NCI-H1092 (cell line): Measurements from ENCODE around the gene ATG7.
"Not testable (repeated sequence)": the region's sequence is repeated elsewhere in the genome, so short reads cannot be mapped to it uniquely, and the experiment has no call there.

Experiments
- DNase-seq: peaks from one replicate; lab custom pipeline; 2025; lab: John Stamatoyannopoulos, UW

Gene ATG7

DNA sequence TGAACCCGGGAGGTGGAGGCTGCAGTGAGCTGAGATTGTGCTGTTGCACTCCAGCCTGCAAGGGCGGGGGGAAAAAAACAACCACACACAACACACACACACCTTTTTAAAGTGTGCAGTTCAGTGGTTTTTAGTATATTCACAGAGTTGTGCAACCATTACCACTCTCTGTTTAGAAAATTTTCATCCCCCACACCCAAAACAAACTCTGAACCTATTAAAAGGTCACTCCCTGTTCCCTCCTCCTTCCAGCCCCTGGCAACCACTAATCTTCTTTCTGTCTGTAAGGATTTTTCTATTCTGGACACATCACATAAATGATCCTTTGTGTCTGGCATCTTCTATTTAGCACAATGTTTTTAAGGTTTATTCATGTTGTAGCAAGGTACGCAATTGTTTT is 159.1 kb downstream of the ATG7 start:
- DNase-seq = no peak

DNA sequence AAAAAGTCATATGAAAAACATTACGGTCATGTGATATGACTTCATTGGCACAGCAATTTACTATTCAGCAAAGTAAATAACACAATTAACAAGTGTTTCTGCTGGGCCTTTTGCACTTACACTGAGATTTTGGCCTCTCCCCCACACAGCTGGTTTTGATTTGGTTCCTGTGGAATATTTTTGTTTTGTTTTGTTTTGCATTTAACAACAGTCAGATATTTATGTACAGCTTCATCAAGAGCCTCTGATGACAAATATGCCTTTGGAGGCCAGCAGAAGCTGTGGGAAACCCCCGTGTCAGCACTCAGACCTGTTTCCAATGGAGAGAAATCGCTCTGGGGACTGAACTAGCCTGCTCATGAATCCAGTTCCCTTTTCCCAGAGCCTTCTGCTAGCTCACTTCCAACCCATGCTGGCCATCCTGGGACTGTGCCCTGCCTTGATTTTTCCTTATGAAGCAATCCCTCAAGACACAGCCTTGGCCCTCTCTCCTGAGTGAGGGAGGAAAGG is 161.9 kb downstream of the ATG7 start:
- DNase-seq = no peak

DNA sequence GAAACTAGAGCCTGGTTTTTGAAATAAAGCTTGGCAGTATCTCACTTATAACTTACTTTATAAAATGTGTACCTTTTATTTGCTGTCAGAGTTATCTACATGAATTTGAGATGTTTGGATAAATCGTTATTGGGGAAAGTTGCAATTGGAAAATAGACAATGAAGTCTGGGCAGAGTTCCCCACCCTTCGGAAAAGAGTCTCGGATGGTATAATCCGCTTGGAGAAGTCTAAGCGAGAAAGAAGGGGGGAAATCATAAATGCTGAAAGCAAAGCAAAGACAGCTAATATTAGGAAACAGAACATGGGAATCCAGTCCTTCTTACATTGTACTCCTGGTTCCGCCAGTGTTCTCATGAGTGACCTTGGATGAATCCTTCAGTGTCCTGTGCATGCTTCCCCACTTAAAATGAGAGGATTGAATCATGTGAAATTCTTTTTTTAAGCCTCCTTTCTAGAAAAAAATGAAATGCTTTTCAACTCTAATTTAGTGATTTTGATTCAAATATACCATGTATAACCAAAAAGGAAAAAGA is 162.4 kb downstream of the ATG7 start:
- no peak for DNase-seq

DNA sequence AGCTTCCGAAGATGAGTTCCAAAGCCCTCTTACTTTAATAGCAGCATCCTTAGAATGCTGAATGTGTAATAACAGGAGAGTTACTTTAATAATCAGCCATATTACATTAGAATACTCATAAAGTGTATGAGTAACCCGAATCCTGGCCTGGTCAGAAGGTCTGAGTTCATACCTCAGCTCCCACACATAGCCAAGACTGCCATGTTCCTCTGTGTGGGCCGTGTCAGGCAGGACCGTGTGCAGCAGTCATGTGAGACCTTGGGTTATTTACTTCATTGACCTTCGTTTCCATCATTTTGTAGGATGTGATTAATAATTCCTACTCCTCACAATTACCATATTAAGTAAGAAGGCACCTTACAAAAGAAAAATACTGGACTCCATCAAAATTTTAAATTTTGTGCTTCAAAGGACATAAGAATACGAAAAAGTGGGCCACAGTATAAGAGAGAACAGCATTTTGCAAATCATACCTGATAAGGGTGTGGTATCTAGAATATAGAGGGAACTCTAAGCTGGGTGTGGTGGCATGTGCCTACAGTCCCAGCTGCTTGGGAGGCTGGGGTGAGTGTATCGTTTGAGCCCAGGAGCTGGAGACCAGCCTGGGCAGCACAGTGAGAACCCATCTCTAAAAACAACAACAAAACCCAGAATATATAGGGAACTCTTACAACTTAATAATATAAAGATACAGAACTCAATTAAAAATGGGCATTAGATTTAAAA is 163.4 kb downstream of the ATG7 start:
- DNase-seq = no peak

DNA sequence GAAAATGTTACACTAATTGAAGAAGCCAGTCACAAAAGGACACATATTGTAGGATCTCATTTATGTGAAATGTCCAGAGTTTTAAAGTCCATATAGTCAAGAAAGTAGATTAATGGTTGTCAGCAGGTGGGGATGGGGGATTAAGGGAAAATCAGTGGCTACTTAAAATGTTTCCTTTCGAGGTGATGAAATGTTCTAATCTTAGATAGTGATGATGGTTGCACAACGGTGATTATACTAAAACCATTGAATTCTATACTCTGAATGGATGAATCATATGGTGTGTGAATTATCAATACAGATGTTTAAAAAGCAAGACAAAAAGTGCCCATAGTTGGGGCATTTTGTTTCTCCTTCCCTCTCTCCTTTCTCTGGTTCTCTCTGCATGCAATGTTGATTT is 164.6 kb downstream of the ATG7 start:
- DNase-seq = no peak

DNA sequence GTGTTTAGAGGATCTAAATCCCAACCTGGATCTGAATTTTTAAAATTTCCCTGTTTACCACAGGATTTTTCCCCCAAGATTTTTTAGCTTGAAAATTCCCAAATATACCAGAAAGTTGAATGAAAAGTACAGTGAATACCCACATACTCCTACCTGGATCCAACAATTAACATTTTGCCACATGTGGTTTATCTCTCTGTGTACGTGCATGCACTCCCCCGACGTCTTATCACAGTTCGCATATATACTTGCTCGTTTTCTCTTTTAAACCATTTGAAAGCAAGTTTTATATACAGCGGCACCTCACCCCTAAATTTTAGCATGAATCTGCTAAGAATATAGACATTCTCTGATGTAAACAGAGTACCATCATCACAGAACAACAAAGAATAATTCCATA is 165.3 kb downstream of the ATG7 start:
- no peak for DNase-seq

DNA sequence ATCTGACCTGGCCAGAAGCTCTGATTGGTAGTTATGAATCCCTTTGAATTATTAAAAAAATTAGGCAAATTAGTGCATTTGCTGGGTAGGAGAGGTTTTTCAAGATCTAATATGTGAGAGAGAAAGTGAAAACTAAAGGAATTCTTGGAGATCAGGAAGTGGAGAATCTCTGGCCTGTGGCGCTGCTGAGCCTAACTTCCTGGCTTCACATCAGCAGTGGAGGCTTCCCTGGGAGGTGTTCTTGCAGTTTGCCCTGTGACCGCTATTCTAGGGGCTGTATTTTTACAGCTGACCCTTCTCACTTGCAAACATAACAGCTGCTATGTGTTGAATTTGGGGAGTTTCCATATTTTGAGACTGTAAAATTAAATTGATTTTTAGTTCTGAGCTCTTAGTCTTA is 166.4 kb downstream of the ATG7 start:
- no peak for DNase-seq

DNA sequence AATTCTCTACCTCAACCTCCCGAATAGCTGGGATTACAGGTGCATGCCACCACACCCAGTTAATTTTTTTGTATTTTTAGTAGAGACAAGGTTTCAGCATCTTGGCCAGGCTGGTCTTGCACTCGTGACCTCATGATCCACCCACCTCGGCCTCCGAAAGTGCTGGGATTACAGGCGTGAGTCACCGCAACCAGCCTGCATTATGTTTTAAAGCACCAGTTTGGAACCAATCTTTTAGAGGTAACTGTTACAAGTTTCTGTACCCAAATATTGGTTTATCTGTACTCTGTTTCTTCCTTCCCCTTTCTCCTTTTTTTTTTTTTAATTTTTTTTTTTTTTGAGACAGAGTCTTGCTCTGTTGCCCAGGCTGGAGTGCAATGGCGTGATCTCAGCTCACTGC is 169.1 kb downstream of the ATG7 start:
- DNase-seq = not testable (repeated sequence)

DNA sequence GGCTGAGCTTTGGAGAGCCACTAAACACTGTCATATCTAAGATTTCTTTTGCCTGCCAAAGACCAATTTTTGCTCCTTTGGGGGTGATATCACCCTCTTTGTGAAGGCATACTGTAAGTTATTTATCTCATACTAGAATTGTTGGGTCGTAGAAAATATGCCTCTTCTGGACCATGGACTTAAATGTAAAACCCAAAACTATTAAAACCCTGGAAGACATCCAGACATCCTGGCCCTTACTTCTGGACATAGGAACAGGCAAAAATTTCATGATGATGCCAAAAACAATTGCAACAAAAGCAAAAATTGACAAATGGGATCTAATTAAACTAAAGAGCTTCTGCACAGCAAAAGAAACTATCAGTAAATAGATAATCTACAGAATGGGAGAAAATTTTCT is 172.2 kb downstream of the ATG7 start:
- DNase-seq = no peak

DNA sequence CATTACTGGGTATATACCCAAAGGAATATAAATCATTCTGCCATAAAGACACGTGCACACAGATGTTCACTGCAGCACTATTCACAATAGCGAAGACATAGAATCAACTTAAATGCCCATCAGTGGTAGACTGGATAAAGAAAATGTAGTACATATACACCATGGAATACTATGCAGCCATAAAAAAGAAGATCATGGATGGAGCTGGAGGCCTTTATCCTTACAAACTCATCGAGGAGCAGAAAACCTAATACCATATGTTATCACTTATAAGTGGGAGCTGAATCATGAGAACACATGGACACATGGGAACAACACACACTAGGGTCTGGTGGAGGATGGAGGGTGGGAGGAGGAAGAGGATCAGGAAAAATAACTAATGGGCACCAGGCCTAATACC is 173.0 kb downstream of the ATG7 start:
- not testable (repeated sequence) for DNase-seq

DNA sequence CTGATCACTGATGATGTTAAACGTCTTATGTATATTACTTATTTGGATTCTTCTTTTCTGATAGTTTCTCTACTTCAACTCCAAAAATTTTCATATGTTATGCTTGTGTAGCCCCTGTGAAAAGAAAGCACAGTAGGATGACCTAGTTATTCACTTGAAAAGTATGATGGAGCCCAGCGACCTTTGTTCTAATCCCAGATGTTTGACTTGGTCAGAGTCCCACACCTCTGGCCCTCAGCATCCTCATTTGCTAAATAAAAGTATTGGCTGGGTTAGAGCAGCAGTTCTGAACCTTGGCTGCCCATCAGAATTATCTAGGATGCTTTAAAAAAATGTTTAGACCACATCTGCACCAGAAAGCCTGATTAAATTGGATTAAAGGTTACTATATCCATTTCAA is 173.7 kb downstream of the ATG7 start:
- no peak for DNase-seq

DNA sequence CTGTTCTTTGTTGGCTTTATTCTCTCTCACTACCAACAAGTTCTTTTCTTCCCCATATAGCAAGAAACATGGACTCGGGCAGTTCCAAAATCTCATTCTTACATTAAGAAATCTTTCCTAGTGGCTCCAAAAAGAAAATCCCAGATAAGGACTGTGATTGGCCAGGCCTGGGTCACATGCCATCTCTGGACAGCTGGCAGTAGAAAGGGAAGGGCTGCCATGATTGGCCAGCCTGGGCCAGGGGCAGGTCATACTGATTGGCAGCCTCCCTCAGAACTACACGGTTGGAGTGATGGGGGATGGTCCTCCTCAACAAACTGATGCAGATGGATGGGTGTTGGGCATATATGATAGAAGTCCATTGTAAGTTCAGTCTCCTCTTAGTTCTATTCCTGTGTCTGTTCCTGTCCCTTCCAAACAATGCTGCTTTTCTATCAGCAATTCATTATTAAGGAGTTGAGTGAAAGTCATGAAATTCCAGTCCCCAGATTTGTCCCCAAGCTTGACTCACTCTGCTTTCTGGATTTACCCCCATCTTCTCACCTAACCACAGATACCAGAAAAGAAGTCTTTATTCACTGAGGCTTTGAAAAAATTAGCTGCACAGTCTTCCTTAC is 175.5 kb downstream of the ATG7 start:
- DNase-seq = no peak

DNA sequence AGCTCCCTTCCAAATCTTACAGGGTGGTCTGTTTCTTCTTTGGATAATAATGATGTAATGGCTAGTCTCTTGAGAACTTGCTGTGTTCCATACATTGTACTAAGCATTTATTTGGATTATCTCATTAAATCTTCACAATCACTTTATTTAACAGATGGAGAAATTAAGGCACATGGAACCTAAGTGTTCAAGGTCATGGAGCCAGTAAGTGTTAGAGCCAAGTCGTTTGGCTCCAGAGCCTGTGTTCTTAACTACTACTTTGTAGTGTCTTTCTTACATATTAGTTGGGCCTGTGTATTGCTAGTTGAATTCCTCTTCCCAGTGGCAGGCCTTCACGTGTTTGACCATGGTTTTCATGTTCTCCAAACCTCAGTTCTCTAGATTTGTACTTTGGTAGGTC is 177.8 kb downstream of the ATG7 start:
- DNase-seq = no peak

DNA sequence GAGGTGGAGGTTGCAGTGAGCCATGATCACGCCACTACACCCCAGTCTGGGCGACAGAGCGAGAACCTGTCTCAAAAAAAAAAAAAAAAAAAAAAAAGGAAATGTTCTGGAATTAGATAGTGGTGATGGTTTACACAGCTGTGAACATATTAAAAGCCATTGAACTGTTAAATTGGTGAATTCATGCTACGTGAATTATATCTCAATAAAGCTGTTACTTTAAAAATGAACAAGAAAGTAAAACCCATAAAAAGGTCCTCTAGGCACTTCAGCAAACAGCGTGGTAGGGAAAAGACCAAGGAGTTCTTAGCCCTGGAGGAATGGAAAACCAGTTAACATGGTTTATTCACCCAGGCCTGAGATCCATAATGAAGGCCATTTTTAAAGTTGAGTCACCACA is 180.1 kb downstream of the ATG7 start:
- DNase-seq = no peak

DNA sequence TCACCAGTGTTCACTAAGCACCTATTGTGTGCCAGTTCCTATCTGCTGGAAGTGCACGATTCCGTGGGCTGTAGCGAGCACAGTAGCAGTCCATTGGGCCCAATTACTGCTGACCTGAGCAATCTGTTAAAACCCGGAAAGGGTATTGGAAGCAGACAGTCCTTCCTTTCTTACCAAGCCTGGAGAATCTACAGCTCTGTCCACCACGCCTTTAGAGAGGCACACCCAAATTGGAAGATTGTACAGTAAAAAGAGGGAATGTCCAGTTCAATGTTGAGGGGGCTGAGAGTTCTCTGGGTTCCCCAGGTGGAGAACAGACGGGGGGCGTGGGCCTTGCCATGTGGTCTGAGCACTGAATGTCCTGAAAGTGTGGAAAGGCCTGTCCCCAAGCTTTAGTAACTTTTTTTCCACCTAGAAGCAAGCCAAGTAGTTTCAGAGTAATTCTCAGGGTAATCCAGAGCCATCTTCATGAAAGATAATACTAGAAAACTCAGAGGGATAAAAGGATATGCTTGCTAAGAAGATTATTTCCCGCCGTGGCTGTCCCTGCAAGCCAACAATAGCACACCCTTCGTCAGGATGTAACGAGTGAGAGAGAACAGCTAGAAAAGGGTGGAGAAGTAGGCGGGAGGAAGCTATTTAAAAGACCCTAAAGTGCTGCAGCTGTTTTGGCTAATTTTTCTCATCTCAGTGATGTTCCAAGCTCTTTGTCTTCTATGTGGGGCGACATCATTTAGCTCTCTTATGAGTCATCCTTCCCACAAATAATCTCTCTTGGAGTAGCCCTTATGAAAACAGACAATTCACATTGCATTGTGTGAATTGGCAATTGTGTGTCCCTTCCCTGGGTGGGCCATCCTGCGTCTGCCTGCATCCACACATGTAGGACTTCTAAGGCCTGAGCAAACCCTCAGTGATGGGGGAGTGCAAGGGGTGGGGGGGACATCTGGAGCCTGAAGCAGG is 181.0 kb downstream of the ATG7 start:
- DNase-seq = no peak

DNA sequence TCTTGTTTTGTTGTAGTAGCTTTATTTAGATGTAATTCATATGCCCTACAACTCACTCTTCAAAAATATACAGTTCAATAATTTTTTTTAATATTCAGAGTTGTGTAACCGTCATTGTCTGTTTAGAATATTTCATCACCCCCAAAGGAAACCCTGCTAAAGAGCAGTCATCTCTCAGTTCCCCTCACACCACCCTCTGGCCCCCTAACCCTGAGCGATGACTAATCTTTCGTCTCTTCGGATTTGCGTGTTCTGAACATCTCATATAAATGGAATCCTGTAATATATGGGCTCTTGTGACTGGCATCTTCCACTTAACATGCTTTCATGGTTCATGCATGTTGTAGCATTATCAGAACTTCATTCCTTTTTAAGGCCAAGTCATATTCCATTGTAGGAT is 183.8 kb downstream of the ATG7 start:
- DNase-seq = no peak

DNA sequence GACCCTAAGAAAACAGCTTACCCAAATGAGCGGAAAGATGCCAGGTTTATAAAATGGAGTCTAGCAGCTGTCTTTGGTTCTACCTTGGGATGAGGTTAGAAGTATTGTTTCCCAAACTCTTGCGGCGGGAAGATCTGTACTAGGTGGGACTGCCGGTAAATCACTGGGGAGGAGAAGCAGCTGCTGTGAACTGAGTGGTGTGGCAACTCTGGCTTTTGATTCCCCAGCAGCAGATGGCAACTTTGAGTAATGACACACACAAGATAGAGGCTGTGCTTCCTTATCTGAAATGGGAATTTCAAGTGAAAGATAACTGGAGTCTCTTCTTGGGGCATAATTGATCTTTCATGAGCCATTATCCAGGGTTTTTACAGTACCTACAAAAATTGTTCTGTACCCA is 184.9 kb downstream of the ATG7 start:
- DNase-seq = no peak

DNA sequence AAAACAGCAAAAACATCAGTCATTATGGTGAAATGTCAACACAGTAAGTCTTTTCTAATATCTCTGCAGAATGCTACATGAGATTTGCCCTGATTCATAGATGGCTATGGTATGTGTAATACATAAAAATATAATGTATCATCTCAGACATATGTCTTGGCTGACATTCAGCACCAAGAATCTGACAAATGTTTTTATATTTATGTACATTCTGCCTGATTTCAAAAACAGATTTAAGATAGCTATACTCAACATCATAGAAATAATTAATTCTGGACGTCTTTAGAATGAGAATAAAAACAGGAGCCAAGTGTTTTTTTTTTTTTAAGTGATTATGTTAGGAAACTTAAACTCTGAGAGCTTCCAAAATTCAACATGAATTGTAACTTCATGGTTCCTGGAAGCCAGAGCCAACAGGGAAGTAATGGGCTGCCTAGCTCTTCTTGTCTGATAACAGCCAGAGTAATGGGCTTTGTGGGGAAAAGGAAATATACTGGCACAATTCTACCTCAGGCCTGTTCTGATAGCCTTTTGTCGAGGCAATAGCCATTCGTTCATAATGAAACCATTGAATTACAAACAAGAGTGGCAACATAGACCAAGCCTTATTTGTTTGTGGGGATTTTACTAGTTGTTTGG is 187.1 kb downstream of the ATG7 start:
- no peak for DNase-seq

DNA sequence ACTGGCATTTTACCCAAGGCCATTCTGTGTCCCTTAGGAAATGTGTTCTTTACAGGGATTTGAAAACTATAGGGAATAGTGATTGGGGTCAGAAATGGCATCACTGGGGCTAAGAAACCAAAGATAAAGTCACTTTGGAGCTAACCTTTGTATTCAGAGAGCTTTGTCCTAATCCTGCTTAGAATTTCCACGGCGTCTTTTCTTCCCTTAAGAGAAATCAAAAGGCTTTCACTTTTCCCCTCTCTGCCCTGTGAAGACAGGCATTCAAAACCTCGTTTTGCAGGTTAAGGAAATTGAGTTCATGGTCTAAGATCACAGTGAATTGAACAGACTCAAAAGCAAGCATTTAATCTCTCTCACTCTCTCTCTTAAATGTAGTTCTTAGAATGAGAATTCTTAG is 189.0 kb downstream of the ATG7 start:
- DNase-seq = no peak

DNA sequence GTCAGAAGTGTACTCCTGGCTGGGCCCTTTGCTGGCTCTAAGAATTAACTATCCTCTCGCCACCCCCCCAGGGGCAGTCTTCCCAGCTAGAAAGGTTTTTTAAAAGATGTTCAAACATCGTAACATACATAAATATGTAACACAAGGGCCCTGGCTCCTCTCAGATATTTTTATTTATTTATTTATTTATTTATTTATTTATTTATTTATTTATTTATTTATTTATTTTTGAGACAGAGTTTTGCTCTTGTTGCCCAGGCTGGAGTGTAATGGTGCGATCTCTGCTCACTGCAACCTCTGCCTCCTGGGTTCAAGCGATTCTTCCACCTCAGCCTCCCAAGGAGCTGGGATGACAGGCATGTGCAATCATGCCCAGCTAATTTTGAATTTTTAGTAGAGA is 190.5 kb downstream of the ATG7 start:
- not testable (repeated sequence) for DNase-seq

DNA sequence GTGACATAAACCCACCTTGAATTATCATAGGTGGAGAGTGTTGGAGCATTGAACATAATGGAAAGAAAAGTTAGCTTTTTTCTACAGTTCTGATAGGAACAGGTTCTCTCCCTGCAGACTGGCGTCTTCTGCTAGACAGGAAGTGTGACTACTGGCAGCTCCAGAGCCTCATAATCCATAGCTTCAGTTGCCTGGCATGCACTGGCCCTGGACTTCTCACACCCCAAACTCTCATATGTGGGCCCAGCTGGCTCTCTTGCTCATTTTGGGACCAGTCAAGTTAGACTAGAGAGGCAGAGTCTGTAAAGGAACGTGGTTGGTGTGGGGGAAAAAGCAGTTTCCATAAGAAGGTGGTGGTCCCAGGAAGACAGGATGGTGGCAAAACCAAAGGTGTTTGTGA is 191.4 kb downstream of the ATG7 start:
- no peak for DNase-seq

DNA sequence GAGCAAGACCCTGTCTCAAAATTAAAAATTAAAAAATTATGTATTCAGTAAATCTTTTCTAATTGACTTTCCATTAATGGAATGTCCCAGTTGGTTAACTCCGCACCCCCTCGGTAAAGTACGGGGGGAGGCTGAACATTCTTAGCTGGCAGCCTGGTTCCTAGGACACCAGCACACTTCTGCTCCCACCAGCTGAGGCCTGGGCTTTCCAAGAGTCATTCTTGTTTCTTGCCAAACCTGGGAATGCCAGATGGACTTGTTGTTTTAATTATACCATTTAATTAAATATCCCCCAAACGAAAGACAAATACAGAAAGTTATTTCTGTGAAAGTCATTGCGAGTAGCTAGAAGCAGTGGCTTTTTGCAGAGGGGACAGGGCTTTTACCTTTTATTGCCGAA is 192.2 kb downstream of the ATG7 start:
- no peak for DNase-seq
